GM23338 (cell line): ENCODE results near the gene DNAH10. TPM values are rescaled to one million over a fixed set of nuclear protein-coding genes. Genes with fewer than 3 reads are reported as not detected.

Source experiments
- ATAC-seq: fragments of 200-7000 bp; cut with Tn5 transposase; 3 replicates; pipeline ENCODE4 v1.9.1; 2020
- DNase-seq: peaks from one replicate; pipeline ENCODE4 v3.0.0-alpha.2; 2015; ENCODE audit warnings: low spot score
- H2AFZ ChIP-seq: fragments of 200-600 bp; sonication (generic); 2 replicates; pipeline ENCODE4 v1.8.0; 2016; ENCODE audit warnings: antibody characterized with exemption, mild to moderate bottlenecking, moderate library complexity
- H3F3A ChIP-seq: fragments of 200-600 bp; sonication (generic); replicated peaks from 2 replicates; pipeline ENCODE4 v1.8.0; 2017; ENCODE audit warnings: antibody characterized with exemption, mixed run types, low read depth
- H3K27ac ChIP-seq: fragments of 200-600 bp; sonication (generic); 2 replicates; pipeline ENCODE4 v1.6.1; 2016; ENCODE audit warnings: low read depth
- H3K27me3 ChIP-seq: fragments of 200-600 bp; sonication (generic); 2 replicates; pipeline ENCODE4 v1.8.0; 2016; ENCODE audit warnings: mild to moderate bottlenecking, mixed run types, moderate library complexity; ENCODE audit not compliant: insufficient read depth
- H3K36me3 ChIP-seq: fragments of 200-600 bp; sonication (generic); 2 replicates; pipeline ENCODE4 v1.8.0; 2016; ENCODE audit warnings: mild to moderate bottlenecking; ENCODE audit not compliant: insufficient read depth
- H3K4me1 ChIP-seq: fragments of 200-600 bp; sonication (generic); 2 replicates; pipeline ENCODE4 v1.8.0; 2016; ENCODE audit warnings: mild to moderate bottlenecking, moderate library complexity; ENCODE audit not compliant: insufficient read depth
- H3K4me2 ChIP-seq: fragments of 200-600 bp; sonication (generic); 2 replicates; pipeline ENCODE4 v1.7.1; 2017; ENCODE audit warnings: mixed run types
- H3K4me3 ChIP-seq: fragments of 200-600 bp; sonication (generic); 2 replicates; pipeline ENCODE4 v1.6.1; 2016; ENCODE audit warnings: mixed run types
- H3K79me2 ChIP-seq: fragments of 200-600 bp; sonication (generic); replicated peaks from 2 replicates; pipeline ENCODE4 v1.8.0; 2017; ENCODE audit warnings: mild to moderate bottlenecking; ENCODE audit not compliant: insufficient read depth
- H3K9me2 ChIP-seq: fragments of 200-600 bp; sonication (generic); 2 replicates; pipeline ENCODE4 v1.8.0; 2017; ENCODE audit not compliant: insufficient read depth
- H4K20me1 ChIP-seq: fragments of 200-600 bp; sonication (generic); replicated peaks from 2 replicates; pipeline ENCODE4 v1.8.0; 2017; ENCODE audit warnings: mild to moderate bottlenecking; ENCODE audit not compliant: insufficient read depth
- H3K27ac Mint-ChIP-seq: 2 replicates; pipeline ENCODE4 v1.8.0; 2020; ENCODE audit warnings: inconsistent platforms, mild to moderate bottlenecking, moderate library complexity, mixed read lengths
- H3K27me3 Mint-ChIP-seq: 3 replicates; pipeline ENCODE4 v1.8.0; 2022; ENCODE audit warnings: low read depth, mild to moderate bottlenecking, moderate library complexity, mixed read lengths, inconsistent platforms; ENCODE audit not compliant: insufficient read depth, poor library complexity
- H3K36me3 Mint-ChIP-seq: 3 replicates; pipeline ENCODE4 v1.8.0; 2021; ENCODE audit warnings: low read depth, mild to moderate bottlenecking, inconsistent platforms, moderate library complexity, mixed read lengths
- H3K4me1 Mint-ChIP-seq: 3 replicates; pipeline ENCODE4 v1.8.0; 2020; ENCODE audit warnings: mild to moderate bottlenecking, inconsistent platforms, mixed read lengths
- H3K4me3 Mint-ChIP-seq: 3 replicates; pipeline ENCODE4 v1.8.0; 2021; ENCODE audit warnings: moderate library complexity, mild to moderate bottlenecking, inconsistent platforms, mixed read lengths
- H3K9me3 Mint-ChIP-seq: 3 replicates; pipeline ENCODE4 v1.8.0; 2020; ENCODE audit warnings: moderate library complexity, mild to moderate bottlenecking, inconsistent platforms, mixed read lengths
- CREB1 ChIP-seq: fragments of 250-450 bp; sonication (Bioruptor Pico); IDR thresholded peaks from 2 replicates; pipeline ENCODE4 v1.5.0; 2020; ENCODE audit warnings: low read depth, mild to moderate bottlenecking, moderate library complexity
- EZH2 ChIP-seq: fragments of 200-600 bp; sonication (generic); IDR thresholded peaks from one replicate; pipeline ENCODE4 v1.8.0; 2017; ENCODE audit warnings: antibody characterized with exemption, mild to moderate bottlenecking, low read depth; ENCODE audit not compliant: unreplicated experiment
- JUNB ChIP-seq: IDR thresholded peaks from one replicate; pipeline ENCODE4 v1.6.1; 2016; ENCODE audit warnings: antibody characterized with exemption; ENCODE audit not compliant: unreplicated experiment
- NANOG ChIP-seq: IDR thresholded peaks from 2 replicates; pipeline ENCODE4 v1.6.1; 2016; ENCODE audit warnings: antibody characterized with exemption, borderline replicate concordance
- POLR2AphosphoS5 ChIP-seq: IDR thresholded peaks from 2 replicates; pipeline ENCODE4 v1.6.1; 2016; ENCODE audit warnings: antibody characterized with exemption, low read depth
- STAT1 ChIP-seq: IDR thresholded peaks from one replicate; pipeline ENCODE4 v1.6.1; 2016; ENCODE audit warnings: antibody characterized with exemption; ENCODE audit not compliant: unreplicated experiment
- ZNF114 ChIP-seq: fragments of 250-450 bp; sonication (Bioruptor Pico); IDR thresholded peaks from 2 replicates; pipeline ENCODE4 v1.5.0; 2020; ENCODE audit warnings: mild to moderate bottlenecking, moderate library complexity
- polyA plus RNA-seq: library from polyadenylated mRNA; unstranded; fragments of >200 nt; fragmentation: Nextera tagmentation; extraction: Ambion mirVana; gene quantifications from 2 replicates; pipeline ENCODE4 v1.2.1, GENCODE V29; 2016
- total RNA-seq: library from RNA; depleted of rRNA; stranded (reverse); fragments of >200 nt; shearing (Covaris generic); gene quantifications from 2 replicates; pipeline ENCODE4 v1.2.3, GENCODE V29; 2014
- TF ChIP-seq, protein P1 (sequence below): fragments of 250-450 bp; sonication (Bioruptor Pico); IDR thresholded peaks from 2 replicates; pipeline ENCODE4 v1.5.0; 2020; ENCODE audit warnings: mild to moderate bottlenecking, moderate library complexity
- TF ChIP-seq, protein P2 (sequence below): IDR thresholded peaks from one replicate; pipeline ENCODE4 v1.6.1; 2018; ENCODE audit warnings: antibody characterized with exemption; ENCODE audit not compliant: unreplicated experiment
- TF ChIP-seq, protein P3 (sequence below): IDR thresholded peaks from 2 replicates; pipeline ENCODE4 v1.6.1; 2016; ENCODE audit warnings: antibody characterized with exemption

The DNAH10 gene
- total and polyA plus RNA-seq, 2 experiments from 2014 or later = 0.03 TPM

DNA sequence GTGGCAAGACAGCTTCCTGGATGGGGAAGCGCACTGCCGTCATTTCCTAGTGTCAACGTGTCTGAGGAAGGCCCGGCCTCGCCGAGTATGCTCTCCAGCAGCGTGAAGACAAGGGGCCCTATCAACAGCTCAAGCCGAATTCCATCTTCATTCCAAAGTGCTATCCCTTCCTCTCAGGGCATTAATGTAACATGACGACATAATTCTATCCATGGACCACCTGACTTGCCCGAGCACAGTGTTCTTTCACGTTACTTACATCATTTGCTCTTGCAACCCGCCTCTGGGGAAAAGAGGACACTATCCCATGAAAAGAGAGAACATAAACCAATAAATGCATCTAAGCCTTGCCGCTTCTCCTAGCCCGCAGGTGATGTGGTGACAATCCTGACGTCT is 187.7 kb downstream of the DNAH10 start (continued):
- TF ChIP-seq, protein P1, sequence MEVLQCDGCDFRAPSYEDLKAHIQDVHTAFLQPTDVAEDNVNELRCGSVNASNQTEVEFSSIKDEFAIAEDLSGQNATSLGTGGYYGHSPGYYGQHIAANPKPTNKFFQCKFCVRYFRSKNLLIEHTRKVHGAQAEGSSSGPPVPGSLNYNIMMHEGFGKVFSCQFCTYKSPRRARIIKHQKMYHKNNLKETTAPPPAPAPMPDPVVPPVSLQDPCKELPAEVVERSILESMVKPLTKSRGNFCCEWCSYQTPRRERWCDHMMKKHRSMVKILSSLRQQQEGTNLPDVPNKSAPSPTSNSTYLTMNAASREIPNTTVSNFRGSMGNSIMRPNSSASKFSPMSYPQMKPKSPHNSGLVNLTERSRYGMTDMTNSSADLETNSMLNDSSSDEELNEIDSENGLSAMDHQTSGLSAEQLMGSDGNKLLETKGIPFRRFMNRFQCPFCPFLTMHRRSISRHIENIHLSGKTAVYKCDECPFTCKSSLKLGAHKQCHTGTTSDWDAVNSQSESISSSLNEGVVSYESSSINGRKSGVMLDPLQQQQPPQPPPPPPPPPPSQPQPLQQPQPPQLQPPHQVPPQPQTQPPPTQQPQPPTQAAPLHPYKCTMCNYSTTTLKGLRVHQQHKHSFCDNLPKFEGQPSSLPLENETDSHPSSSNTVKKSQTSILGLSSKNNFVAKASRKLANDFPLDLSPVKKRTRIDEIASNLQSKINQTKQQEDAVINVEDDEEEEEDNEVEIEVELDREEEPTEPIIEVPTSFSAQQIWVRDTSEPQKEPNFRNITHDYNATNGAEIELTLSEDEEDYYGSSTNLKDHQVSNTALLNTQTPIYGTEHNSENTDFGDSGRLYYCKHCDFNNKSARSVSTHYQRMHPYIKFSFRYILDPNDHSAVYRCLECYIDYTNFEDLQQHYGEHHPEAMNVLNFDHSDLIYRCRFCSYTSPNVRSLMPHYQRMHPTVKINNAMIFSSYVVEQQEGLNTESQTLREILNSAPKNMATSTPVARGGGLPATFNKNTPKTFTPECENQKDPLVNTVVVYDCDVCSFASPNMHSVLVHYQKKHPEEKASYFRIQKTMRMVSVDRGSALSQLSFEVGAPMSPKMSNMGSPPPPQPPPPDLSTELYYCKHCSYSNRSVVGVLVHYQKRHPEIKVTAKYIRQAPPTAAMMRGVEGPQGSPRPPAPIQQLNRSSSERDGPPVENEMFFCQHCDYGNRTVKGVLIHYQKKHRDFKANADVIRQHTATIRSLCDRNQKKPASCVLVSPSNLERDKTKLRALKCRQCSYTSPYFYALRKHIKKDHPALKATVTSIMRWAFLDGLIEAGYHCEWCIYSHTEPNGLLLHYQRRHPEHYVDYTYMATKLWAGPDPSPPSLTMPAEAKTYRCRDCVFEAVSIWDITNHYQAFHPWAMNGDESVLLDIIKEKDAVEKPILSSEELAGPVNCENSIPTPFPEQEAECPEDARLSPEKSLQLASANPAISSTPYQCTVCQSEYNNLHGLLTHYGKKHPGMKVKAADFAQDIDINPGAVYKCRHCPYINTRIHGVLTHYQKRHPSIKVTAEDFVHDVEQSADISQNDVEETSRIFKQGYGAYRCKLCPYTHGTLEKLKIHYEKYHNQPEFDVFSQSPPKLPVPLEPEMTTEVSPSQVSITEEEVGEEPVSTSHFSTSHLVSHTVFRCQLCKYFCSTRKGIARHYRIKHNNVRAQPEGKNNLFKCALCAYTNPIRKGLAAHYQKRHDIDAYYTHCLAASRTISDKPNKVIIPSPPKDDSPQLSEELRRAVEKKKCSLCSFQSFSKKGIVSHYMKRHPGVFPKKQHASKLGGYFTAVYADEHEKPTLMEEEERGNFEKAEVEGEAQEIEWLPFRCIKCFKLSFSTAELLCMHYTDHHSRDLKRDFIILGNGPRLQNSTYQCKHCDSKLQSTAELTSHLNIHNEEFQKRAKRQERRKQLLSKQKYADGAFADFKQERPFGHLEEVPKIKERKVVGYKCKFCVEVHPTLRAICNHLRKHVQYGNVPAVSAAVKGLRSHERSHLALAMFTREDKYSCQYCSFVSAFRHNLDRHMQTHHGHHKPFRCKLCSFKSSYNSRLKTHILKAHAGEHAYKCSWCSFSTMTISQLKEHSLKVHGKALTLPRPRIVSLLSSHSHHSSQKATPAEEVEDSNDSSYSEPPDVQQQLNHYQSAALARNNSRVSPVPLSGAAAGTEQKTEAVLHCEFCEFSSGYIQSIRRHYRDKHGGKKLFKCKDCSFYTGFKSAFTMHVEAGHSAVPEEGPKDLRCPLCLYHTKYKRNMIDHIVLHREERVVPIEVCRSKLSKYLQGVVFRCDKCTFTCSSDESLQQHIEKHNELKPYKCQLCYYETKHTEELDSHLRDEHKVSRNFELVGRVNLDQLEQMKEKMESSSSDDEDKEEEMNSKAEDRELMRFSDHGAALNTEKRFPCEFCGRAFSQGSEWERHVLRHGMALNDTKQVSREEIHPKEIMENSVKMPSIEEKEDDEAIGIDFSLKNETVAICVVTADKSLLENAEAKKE (CRISPR knock-in tag) = no peak
- no peak for TF ChIP-seq JUNB
- TF ChIP-seq EZH2 = no peak
- TF ChIP-seq POLR2AphosphoS5 = no peak

DNA sequence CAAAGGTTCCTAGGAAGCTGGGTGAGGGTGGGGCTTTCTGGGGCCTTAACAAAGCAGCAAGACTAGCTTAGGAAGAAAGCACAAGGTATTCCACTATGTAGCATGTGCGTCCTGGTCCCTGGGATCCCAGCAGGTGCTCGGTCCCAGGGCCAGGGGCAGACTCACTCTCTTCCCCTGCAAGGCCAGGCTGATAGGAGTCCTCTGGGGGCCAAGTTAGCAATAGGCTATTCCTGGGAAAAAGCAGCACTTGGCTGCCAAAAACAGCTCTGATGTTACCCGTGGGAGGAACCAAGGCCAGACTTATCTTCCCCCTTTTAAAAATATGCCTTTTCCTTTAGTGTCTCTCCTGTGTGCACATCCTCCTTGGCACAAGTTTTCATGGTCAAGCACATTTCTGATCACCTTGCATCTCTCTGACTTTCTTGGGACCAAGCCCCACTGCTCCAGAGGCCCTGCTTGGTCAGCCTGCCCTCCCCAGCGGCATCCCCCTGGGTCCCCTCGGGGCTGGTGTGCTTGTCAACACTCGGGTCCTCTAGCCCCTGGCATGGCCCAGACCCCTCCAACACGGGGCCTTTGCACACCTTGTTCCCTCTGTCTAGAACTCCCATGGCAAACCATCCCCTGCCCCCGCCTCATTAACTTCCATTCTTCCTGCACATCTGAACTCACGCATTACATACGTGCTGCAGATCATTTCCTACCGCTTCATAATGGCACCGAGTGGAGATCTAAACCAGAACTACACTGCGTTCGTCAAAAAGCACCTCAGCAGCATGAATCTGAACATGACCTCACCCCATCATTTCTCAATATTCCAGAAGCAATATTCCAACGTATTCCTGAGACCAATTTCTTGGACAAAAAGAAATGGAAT is 188.6 kb downstream of the DNAH10 start:
- no peak for ATAC-seq
- TF ChIP-seq STAT1 (no peak), EZH2 (no peak), POLR2AphosphoS5 (no peak), NANOG (no peak), ZNF114 (CRISPR knock-in tag) (no peak), CREB1 (CRISPR knock-in tag) (no peak), JUNB (no peak)
- TF ChIP-seq, protein P2, sequence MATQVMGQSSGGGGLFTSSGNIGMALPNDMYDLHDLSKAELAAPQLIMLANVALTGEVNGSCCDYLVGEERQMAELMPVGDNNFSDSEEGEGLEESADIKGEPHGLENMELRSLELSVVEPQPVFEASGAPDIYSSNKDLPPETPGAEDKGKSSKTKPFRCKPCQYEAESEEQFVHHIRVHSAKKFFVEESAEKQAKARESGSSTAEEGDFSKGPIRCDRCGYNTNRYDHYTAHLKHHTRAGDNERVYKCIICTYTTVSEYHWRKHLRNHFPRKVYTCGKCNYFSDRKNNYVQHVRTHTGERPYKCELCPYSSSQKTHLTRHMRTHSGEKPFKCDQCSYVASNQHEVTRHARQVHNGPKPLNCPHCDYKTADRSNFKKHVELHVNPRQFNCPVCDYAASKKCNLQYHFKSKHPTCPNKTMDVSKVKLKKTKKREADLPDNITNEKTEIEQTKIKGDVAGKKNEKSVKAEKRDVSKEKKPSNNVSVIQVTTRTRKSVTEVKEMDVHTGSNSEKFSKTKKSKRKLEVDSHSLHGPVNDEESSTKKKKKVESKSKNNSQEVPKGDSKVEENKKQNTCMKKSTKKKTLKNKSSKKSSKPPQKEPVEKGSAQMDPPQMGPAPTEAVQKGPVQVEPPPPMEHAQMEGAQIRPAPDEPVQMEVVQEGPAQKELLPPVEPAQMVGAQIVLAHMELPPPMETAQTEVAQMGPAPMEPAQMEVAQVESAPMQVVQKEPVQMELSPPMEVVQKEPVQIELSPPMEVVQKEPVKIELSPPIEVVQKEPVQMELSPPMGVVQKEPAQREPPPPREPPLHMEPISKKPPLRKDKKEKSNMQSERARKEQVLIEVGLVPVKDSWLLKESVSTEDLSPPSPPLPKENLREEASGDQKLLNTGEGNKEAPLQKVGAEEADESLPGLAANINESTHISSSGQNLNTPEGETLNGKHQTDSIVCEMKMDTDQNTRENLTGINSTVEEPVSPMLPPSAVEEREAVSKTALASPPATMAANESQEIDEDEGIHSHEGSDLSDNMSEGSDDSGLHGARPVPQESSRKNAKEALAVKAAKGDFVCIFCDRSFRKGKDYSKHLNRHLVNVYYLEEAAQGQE = no peak
- TF ChIP-seq, protein P3, sequence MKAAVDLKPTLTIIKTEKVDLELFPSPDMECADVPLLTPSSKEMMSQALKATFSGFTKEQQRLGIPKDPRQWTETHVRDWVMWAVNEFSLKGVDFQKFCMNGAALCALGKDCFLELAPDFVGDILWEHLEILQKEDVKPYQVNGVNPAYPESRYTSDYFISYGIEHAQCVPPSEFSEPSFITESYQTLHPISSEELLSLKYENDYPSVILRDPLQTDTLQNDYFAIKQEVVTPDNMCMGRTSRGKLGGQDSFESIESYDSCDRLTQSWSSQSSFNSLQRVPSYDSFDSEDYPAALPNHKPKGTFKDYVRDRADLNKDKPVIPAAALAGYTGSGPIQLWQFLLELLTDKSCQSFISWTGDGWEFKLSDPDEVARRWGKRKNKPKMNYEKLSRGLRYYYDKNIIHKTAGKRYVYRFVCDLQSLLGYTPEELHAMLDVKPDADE = no peak

More for the DNA sequence above, 188.6 kb downstream of the DNAH10 start:
- Mint-ChIP-seq H3K27ac (no peak overlapping the region), H3K4me3 (no peak overlapping the region), H3K9me3 (no peaks in the 10 kb centered on the region), H3K27me3 (peaks cover 7% of the 10 kb centered on the region), H3K4me1 (no peaks in the 10 kb centered on the region; the same call in 2 of the 3 replicates), H3K36me3 (no peaks in the 10 kb centered on the region)
- Histone ChIP-seq H3K27ac (no peak overlapping the region), H3K4me1 (no peaks in the 10 kb centered on the region), H3F3A (no peaks in the 10 kb centered on the region), H2AFZ (no peak overlapping the region), H4K20me1 (no peaks in the 10 kb centered on the region), H3K4me2 (no peak overlapping the region), H3K9me2 (no peaks in the 10 kb centered on the region), H3K27me3 (peaks cover 30% of the 10 kb centered on the region), H3K4me3 (no peak overlapping the region), H3K79me2 (no peaks in the 10 kb centered on the region), H3K36me3 (no peaks in the 10 kb centered on the region)
- no peak for DNase-seq
